Lower leg skin (tissue), 4 donors: ENCODE results near the gene HADHA. TPM values are rescaled to one million over a fixed set of nuclear protein-coding genes. Genes with fewer than 3 reads are reported as not detected.

Experiments used
- DNase-seq, 2 donors: peaks; one replicate each; pipeline ENCODE4 v3.0.0-alpha.2; 2019; ENCODE audit warnings: low spot score in 2 of 2
- H3K4me3 ChIP-seq: fragments of 200-600 bp; sonication (generic); 2 replicates; pipeline ENCODE4 v1.5.1; 2017; ENCODE audit warnings: mild to moderate bottlenecking, low read depth; ENCODE audit not compliant: poor library complexity, severe bottlenecking
- CTCF ChIP-seq, 3 donors: fragments of 450-650 bp; IDR thresholded peaks; one replicate each; pipeline ENCODE4 v1.5.1; 2016; ENCODE audit warnings: antibody characterized with exemption in 3 of 3, mild to moderate bottlenecking in 3 of 3, moderate library complexity in 2 of 3
- POLR2A ChIP-seq, 2 donors: fragments of 450-650 bp; IDR thresholded peaks; one replicate each; pipeline ENCODE4 v1.6.1; 2016 to 2017; ENCODE audit warnings: antibody characterized with exemption in 2 of 2, mild to moderate bottlenecking in 1 of 2, moderate library complexity in 1 of 2
- WGBS, 2 donors: methylation state at CpG; one replicate each; pipeline ENCODE4 v1.1.5; 2018; 5-methylcytosine and 5-hydroxymethylcytosine counted together
- intact Hi-C: fragments of 100-400 bp; cut with DNase I; formaldehyde crosslinking; loops from one replicate; pipeline ENCODE4 v1.15.0; 2023; ENCODE audit warnings: low total_unique reads
- total RNA-seq, 4 donors: library from RNA; depleted of rRNA; stranded (reverse); fragments of >200 nt; gene quantifications; one replicate each; pipeline ENCODE4 v1.1.0, GENCODE V29; 2016

Gene HADHA
- total RNA-seq, 4 donors from 2014 or later: 125 to 170 (median 131) TPM

- WGBS, 2 donors: 75 to 82% methylated on average over 5 of the region's 5 CpGs
- H3K4me3 ChIP-seq: no peak overlapping the region
- peak in 1 of 2 donors; percentile 70 for DNase-seq
- no peak for TF ChIP-seq CTCF (IDR thresholded peaks at IDR 0.05)
- TF ChIP-seq POLR2A (IDR thresholded peaks at IDR 0.05): no peak
- intact Hi-C loops: no loop called here
Observed at GRCh38 chr2:26182441-26182840, 62.0 kb downstream of the HADHA start.

GRCh38 chr2:26179446-26179913 is 65.0 kb downstream of the HADHA start:
- 45 to 65% methylated on average over 7 to 12 of the region's 12 CpGs for WGBS, 2 donors
- peak in 1 of 2 donors; percentile 76 for DNase-seq
- TF ChIP-seq POLR2A (IDR thresholded peaks at IDR 0.05): no peak
- TF ChIP-seq CTCF (IDR thresholded peaks at IDR 0.05): no peak
- intact Hi-C loops: no loop called here
- no peak overlapping the region for H3K4me3 ChIP-seq

GRCh38 chr2:26178746-26179436 is 65.5 kb downstream of the HADHA start:
- peak in 1 of 2 donors; percentile 87 for DNase-seq
- peak overlapping the region; percentile 13 for H3K4me3 ChIP-seq
- 9 to 27% methylated on average over 30 to 32 of the region's 48 CpGs for WGBS, 2 donors
- no peak for TF ChIP-seq CTCF (IDR thresholded peaks at IDR 0.05)
- no peak for TF ChIP-seq POLR2A (IDR thresholded peaks at IDR 0.05)
- intact Hi-C loops: no loop called here

- no peak overlapping the region for H3K4me3 ChIP-seq
- DNase-seq: peak in 1 of 2 donors; percentile 50
- no peak for TF ChIP-seq CTCF (IDR thresholded peaks at IDR 0.05)
- TF ChIP-seq POLR2A (IDR thresholded peaks at IDR 0.05): no peak
- intact Hi-C loops: no loop called here
- WGBS, 2 donors: 94 to 97% methylated on average over 3 of the region's 3 CpGs
Observed at GRCh38 chr2:26178246-26178645, 66.2 kb downstream of the HADHA start.

- no peak overlapping the region for H3K4me3 ChIP-seq
- WGBS, 2 donors: 75 to 86% methylated on average over 7 of the region's 7 CpGs
- TF ChIP-seq POLR2A (IDR thresholded peaks at IDR 0.05) (no peak), CTCF (IDR thresholded peaks at IDR 0.05) (no peak)
- DNase-seq: peak in 1 of 2 donors; percentile 59
- intact Hi-C loops: no loop called here
Observed at GRCh38 chr2:26177122-26177521, 67.3 kb downstream of the HADHA start.

- H3K4me3 ChIP-seq: no peak overlapping the region
- DNase-seq: peak in 1 of 2 donors; percentile 76
- intact Hi-C loops: no loop called here
- no peak for TF ChIP-seq CTCF (IDR thresholded peaks at IDR 0.05)
- TF ChIP-seq POLR2A (IDR thresholded peaks at IDR 0.05): no peak
- 76 to 78% methylated on average over 11 of the region's 11 CpGs for WGBS, 2 donors
Observed at GRCh38 chr2:26176279-26176615, 68.2 kb downstream of the HADHA start.
